ENCODE results near the gene CDH4.

CDH4 gene

DNA sequence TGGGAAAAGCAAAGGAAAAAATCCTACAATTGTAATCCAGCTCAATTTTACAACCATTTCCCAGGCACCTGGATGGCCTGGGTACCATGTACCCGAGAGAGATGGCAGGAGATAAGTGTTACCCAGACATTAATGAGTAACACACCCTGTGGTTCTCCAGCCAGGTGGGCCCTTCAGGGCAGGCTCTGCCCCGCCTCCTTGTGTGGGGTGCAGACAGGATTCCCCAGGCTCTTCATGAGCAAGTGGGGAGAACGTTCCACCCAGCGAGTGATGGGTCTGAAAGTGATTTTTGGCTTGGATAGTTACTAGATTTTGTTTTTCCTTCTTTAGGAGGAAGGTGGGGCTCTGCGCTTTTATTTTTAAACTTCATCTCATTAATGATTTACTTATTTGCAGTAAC is 569.7 kb downstream of the CDH4 start:
- no peak for DNase-seq (ENCODE audit: low spot score)
- ChIA-PET POLR2A (ENCODE audit: low non-redundant PET) (no interaction called here), CTCF (no interaction called here)
- H3K27ac ChIP-seq, result no peak overlapping the region
- TF ChIP-seq, protein P1, sequence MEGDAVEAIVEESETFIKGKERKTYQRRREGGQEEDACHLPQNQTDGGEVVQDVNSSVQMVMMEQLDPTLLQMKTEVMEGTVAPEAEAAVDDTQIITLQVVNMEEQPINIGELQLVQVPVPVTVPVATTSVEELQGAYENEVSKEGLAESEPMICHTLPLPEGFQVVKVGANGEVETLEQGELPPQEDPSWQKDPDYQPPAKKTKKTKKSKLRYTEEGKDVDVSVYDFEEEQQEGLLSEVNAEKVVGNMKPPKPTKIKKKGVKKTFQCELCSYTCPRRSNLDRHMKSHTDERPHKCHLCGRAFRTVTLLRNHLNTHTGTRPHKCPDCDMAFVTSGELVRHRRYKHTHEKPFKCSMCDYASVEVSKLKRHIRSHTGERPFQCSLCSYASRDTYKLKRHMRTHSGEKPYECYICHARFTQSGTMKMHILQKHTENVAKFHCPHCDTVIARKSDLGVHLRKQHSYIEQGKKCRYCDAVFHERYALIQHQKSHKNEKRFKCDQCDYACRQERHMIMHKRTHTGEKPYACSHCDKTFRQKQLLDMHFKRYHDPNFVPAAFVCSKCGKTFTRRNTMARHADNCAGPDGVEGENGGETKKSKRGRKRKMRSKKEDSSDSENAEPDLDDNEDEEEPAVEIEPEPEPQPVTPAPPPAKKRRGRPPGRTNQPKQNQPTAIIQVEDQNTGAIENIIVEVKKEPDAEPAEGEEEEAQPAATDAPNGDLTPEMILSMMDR (conservative IDR thresholded peaks at IDR 0.05; ENCODE audit: low read depth), result no peak

DNA sequence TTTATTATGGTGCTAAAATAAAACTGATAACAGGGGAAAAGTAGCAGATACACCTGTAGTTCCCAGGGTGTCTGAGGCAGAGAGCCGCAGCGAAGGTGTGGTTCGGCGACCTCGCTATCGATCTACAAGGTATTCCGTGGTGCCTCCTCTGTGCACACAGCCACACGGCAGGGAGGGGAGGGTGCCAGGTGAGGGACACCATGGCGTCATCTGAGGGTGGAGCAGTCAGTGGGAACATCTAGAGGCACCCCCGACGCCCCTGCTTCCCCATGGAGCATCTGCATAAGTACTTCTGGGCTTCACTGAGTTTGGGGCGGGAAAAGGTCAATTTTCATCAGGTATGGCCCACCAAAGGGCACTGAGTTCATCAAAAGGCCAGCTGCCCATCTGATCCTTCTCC is 570.3 kb downstream of the CDH4 start:
- CTCF ChIA-PET, result no interaction called here
- TF ChIP-seq, protein P1 (conservative IDR thresholded peaks at IDR 0.05; ENCODE audit: low read depth), result no peak
- DNase-seq (ENCODE audit: low spot score), result no peak
- no peak overlapping the region for H3K27ac ChIP-seq
- POLR2A ChIA-PET (ENCODE audit: low non-redundant PET), result no interaction called here

DNA sequence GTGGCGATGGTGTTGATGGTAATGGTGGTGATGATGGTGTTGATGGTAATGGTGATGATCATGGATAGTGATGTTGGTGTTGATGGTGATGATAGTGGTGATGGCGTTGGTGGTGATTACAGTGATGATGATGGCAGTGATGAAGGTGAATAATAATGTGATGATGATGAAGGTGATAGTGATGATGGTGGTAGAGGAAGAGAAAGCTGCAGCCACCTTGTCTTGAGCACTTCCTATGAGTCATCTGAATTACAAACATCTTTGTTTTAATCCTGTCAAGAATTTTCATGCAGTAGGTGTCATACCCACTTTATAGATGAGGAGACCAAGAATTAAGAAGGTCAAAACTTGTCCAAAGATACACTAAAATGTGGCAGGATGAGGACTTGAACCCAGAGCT is 571.2 kb downstream of the CDH4 start:
- CTCF ChIA-PET, result no interaction called here
- no peak for DNase-seq (ENCODE audit: low spot score)
- TF ChIP-seq, protein P1 (conservative IDR thresholded peaks at IDR 0.05; ENCODE audit: low read depth), result no peak
- no peak overlapping the region for H3K27ac ChIP-seq
- POLR2A ChIA-PET (ENCODE audit: low non-redundant PET), result no interaction called here

DNA sequence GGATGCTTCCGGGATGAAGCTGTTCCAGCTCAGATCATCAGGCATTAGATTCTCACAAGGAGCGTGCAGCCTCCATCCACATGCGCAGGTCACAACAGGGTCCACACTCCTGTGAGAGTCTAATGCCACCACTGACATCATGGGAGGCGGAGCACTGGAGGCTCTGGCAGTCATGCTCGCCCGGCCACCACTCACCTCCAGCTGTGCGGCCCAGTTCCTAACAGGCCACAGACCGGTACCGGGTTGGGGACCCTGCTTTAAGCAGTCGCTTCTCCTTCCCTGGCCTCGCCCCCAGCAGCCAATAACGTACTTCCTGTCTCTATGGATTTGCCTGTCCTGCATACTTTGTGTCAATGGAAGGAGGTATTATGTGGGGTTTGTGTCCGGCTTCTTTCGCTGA is 576.8 kb downstream of the CDH4 start:
- no peak overlapping the region for H3K27ac ChIP-seq
- CTCF ChIA-PET, result interaction anchor here (0.8 kb wide), 1 partner anchor 58 kb away, joined by 4 read pairs; no protein-coding TSS in a partner anchor
- no peak for DNase-seq (ENCODE audit: low spot score)
- POLR2A ChIA-PET (ENCODE audit: low non-redundant PET), result no interaction called here
- TF ChIP-seq, protein P1 (conservative IDR thresholded peaks at IDR 0.05; ENCODE audit: low read depth), result no peak

DNA sequence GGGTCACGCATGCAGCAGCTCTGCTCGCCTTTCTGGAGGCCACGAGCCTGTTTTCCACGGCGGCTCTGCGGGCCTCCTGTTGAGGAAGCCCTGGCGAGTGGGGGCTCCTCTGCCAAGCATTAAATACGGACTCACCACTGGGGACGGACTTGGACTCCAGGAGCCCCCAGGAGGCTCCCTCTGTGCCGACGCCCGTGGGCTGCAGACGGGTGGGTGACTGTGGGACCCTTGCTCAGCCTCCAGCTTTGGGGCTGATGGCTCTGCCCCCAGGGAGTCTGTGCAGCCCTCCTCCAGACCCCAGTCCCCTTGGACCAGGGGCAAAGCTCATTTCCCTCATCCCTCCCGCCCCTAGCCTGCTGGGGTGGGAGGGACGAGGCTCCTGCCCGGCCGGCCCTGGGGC is 577.5 kb downstream of the CDH4 start:
- DNase-seq (ENCODE audit: low spot score), result no peak
- ChIA-PET POLR2A (ENCODE audit: low non-redundant PET) (no interaction called here), CTCF (no interaction called here)
- H3K27ac ChIP-seq, result no peak overlapping the region
- TF ChIP-seq, protein P1 (conservative IDR thresholded peaks at IDR 0.05; ENCODE audit: low read depth), result no peak

DNA sequence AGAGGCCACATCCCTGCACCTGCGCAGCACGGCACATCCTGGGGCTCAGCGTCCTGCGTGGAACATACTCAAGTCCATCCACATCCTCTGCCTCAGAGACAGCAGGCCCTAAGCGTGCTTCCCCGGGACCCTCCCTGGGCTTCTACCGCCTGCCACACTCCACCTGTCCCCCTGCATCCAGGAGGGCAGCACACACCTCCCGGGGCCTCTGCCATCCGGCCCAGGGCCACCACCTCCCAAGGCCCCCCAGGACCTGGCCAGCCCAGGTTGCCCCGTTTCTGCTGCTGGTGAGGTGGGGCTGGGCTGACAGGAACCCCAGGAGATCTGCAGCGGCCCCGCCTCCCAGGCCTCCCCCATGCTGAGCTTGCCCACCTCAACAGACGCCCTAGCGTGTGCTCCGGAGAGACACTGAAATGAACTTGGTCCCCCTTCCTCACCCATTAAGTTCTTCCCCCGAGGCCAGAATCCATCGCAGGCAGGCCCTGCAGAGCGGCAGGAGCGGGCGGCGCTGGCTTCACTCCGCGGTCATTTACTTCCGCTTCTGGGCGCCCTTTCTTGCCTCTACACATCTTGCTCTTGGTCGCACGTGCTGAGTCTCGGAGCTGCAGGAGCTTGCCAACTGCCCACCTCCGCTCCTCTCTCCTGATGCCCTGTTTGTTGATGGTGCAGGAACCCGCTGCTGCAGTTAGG is 578.3 kb downstream of the CDH4 start:
- ChIA-PET CTCF (no interaction called here), POLR2A (ENCODE audit: low non-redundant PET) (no interaction called here)
- DNase-seq (ENCODE audit: low spot score), result no peak
- H3K27ac ChIP-seq, result no peak overlapping the region
- TF ChIP-seq, protein P1 (conservative IDR thresholded peaks at IDR 0.05; ENCODE audit: low read depth), result no peak
